ENCODE results near the gene LSM14A.
"Not testable (repeated sequence)": the region's sequence is repeated elsewhere in the genome, so short reads cannot be mapped to it uniquely, and the experiment has no call there.

Gene LSM14A

GRCh38 chr19:34230820-34231219, 58.5 kb downstream of the LSM14A start:
- no peak for DNase-seq (ENCODE audit: low spot score)

- DNase-seq (ENCODE audit: low spot score): no peak
Measured at GRCh38 chr19:34231439-34231838, 59.1 kb downstream of the LSM14A start.

GRCh38 chr19:34232566-34233481, 60.5 kb downstream of the LSM14A start:
- no peak for DNase-seq (ENCODE audit: low spot score)

GRCh38 chr19:34235425-34235940, 63.2 kb downstream of the LSM14A start:
- DNase-seq (ENCODE audit: low spot score): no peak

GRCh38 chr19:34236035-34236987, 64.0 kb downstream of the LSM14A start:
- DNase-seq (ENCODE audit: low spot score): no peak

GRCh38 chr19:34237283-34237682, 65.0 kb downstream of the LSM14A start:
- no peak for DNase-seq (ENCODE audit: low spot score)

GRCh38 chr19:34237939-34238338, 65.6 kb downstream of the LSM14A start:
- DNase-seq (ENCODE audit: low spot score): no peak

- DNase-seq (ENCODE audit: low spot score): peak; percentile 60
Measured at GRCh38 chr19:34241513-34242337, 69.4 kb downstream of the LSM14A start.

GRCh38 chr19:34243138-34243875, 71.0 kb downstream of the LSM14A start:
- not testable (repeated sequence) for DNase-seq (ENCODE audit: low spot score)

GRCh38 chr19:34243876-34244578, 71.7 kb downstream of the LSM14A start:
- no peak for DNase-seq (ENCODE audit: low spot score)

GRCh38 chr19:34244611-34245299, 72.5 kb downstream of the LSM14A start:
- DNase-seq (ENCODE audit: low spot score): no peak

GRCh38 chr19:34246340-34246739, 74.0 kb downstream of the LSM14A start:
- no peak for DNase-seq (ENCODE audit: low spot score)

GRCh38 chr19:34248941-34249340, 76.6 kb downstream of the LSM14A start:
- DNase-seq (ENCODE audit: low spot score): no peak

- not testable (repeated sequence) for DNase-seq (ENCODE audit: low spot score)
Measured at GRCh38 chr19:34253167-34253566, 80.9 kb downstream of the LSM14A start.

- DNase-seq (ENCODE audit: low spot score): not testable (repeated sequence)
Measured at GRCh38 chr19:34253681-34254045, 81.4 kb downstream of the LSM14A start.

GRCh38 chr19:34254046-34254697, 81.9 kb downstream of the LSM14A start, which contains the start of gene GARRE1:
Gene GARRE1, plus strand, starts transcription at chr19:34254554. Its CDS starts 45,920 bp downstream, at chr19:34300474.
- peak; percentile 83 for DNase-seq (ENCODE audit: low spot score)

GRCh38 chr19:34254698-34255432, 82.6 kb downstream of the LSM14A start:
- DNase-seq (ENCODE audit: low spot score): peak; percentile 34

GRCh38 chr19:34255546-34255945, 83.2 kb downstream of the LSM14A start:
- no peak for DNase-seq (ENCODE audit: low spot score)

All from NAMALWA (cell line).